Ecto neural progenitor cell (in vitro differentiated cells): ENCODE data around the gene PP2D1.
"Not testable (repeated sequence)": the region's sequence is repeated elsewhere in the genome, so short reads cannot be mapped to it uniquely, and the experiment has no call there.

ENCODE experiments used
- DNase-seq: peaks from one replicate; pipeline ENCODE4 v3.0.0-alpha.2; 2018; ENCODE audit warnings: low spot score

The PP2D1 gene

DNA sequence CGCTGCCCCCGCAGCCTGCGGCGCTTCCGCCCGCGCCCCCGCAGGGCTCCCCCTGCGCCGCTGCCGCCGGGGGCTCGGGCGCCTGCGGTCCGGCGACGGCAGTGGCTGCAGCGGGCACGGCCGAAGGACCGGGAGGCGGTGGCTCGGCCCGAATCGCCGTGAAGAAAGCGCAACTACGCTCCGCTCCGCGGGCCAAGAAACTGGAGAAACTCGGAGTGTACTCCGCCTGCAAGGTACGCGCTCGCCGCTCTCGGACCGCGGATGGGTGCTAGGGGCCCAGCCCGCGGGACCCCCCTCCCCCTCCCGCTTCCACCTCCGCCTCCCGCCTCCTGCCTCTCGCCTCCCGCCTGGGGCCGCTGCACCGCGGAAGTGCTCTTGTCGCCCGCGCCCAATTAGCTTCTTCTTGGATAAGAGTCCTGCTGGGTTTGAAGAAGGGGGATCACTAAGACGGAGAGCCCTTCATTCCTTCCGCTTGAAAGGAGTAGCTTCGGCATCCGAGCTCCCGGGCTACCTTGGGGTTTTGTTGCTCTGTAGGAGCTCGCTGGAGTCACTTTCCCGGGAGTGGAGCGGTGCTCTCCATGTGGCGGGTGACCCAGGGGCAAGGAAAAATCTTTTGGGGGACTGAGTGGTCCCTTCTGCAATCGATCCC is 28.6 kb upstream of the PP2D1 start:
- peak; percentile 84 for DNase-seq

DNA sequence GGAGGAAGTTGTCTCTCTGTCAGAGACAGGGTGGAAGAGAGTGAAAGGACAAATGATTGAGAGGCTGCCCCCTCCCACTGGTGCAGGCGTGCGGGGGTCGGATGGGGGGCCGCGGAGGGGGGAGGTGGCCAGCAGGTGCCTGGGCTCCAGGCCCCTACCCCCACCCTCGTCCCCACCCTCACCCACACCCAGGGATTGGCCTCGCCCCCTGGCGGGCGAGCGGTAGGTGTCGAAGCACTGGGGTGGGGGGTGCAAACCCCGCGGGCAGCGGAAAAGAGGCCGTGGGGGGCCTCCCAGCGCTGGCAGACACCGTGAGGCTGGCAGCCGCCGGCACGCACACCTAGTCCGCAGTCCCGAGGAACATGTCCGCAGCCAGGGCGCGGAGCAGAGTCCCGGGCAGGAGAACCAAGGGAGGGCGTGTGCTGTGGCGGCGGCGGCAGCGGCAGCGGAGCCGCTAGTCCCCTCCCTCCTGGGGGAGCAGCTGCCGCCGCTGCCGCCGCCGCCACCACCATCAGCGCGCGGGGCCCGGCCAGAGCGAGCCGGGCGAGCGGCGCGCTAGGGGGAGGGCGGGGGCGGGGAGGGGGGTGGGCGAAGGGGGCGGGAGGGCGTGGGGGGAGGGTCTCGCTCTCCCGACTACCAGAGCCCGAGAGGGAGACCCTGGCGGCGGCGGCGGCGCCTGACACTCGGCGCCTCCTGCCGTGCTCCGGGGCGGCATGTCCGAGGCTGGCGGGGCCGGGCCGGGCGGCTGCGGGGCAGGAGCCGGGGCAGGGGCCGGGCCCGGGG is 27.9 kb upstream of the PP2D1 start, which contains the start of gene KAT2B:
KAT2B (plus strand) TSS at position 682 of the 783 bp plus-strand sequence; CDS start at position 714, 32 bp downstream.
- DNase-seq, result peak; percentile 87

DNA sequence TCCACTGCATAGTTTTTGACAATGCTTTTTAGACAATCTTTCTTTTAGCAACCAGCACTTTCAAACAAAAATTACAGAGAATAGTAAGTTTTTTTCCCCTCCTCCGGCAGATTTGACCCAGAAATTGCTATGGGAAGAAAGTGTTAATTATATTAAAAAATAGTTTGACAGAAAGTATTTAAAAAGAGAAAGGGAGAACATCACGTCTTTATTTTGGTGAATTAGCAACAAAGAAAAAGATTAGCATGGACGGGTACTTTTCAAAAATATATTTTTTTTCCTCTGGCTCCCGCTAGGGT is 27.4 kb upstream of the PP2D1 start:
- DNase-seq, result no peak

DNA sequence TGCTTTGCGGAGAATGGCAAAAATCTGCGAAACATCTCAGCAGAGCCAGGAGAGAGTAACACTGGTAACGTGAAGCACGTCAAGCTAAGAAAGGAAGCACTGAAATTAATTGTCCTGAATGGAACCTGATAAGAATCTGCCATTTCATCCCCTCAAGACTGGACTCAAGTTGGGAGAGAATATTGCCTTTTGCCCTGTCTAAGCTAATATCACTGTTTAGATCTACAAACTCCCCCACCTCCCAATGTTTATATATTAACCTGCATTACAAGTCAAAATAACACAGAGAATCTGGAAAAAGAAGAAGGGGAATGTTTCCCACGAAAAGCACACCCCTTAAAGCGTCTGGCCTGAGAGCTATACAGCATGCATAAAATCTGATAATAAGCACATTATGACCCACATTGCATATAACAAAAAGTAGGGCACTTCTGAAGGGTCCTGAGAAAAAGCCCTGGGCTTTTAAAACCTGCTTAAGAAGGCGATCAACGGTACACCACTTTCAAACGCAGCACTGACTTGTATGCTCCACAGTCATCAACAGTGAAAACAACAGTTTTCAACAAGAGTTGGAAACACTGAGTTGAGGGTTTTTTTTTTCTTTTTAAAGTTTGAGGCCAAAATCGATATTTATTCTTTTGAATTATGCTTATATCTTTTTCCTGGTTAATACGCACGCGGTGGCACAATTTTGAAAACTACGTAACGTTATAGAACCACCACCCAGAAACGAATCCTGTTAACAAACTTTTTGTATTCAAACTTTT is 26.8 kb upstream of the PP2D1 start:
- no peak for DNase-seq

DNA sequence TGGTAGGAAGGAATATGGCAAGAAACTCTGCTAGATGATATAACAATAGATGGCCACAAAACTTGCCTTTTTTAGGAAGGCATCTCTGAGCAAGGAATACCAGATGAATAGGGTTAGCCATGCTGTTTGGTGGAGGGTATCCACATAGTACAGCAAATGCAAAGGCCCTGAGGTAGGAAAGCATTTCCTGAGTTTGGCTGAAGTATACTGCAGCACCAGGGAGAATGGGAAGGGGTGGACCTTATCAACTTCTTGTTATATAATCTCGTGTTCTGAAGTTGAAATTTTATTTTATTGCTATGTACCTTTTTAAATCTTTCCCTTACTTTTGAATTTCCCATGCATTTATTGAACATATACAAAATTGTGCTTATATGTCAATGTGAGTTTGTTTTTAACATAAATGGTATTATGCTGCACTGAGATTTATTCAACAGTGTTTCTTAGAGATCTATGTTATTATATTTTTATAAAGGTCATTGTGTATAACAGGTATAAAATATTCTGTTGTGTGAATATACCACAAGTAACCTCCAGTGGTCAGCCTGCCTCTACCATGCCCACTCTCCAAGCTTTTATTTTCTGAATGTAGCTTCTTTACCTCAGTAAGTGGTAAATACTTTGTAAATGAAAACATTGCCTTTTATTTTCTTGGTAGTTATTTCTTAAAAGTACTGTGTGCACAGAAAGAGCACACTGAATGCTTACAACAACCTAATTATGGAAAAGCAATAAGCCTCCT is 25.4 kb upstream of the PP2D1 start:
- DNase-seq, result no peak

DNA sequence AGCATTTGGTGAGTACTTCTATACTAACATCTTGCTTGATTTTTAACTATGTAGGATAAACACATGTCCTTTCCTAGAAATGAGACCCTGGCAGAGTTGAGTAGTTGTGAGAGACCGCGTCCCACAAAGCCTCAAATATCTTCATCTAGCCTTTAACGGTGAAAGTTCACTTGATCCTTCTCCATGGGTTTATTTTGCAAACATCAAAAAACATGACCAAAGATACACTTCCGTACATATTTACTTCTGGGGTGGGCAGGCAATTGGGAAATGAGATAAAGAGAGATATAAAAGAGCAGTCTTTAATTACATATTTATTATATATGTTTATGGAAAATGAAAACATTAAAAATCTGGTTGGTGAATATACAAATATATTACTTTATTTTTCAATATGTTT is 23.0 kb upstream of the PP2D1 start:
- no peak for DNase-seq

DNA sequence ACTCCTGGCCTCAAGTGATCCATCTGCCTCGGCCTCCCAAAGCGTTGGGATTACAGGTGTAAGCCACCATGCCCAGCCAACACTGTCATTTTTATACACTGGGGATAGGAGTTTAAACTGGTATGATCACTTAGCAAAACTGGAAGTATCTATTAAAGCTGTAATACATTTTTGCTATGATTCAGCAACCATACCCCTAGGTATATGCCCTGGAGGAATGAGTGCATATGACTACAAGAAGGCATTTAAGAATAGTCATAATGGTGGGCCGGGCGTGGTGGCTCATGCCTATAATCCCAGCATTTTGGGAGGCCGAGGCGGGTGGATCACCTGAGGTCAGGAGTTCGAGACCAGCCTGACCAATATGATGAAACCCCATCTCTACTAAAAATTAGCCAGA is 19.9 kb upstream of the PP2D1 start:
- DNase-seq, result not testable (repeated sequence)

DNA sequence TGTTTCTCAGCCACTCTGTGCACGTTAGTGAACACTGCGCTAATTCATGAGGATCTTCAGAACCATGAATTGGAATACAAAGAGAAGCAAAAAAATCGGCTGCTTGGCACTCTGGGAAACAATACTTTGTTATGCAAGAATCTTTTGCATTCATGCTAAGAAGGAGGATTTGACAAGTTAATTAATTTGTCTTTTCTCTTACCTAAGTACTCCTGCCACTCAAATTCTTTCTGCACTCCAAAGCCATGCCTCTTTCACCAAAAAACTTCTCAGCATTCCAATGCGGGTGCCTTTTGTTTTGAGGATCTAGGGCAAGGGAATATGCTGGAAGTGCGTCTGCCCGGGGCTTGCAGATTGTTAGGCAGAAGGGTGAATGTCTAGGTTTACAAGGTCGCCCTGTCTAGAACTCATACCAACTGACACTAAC is 16.9 kb upstream of the PP2D1 start:
- DNase-seq, result no peak

DNA sequence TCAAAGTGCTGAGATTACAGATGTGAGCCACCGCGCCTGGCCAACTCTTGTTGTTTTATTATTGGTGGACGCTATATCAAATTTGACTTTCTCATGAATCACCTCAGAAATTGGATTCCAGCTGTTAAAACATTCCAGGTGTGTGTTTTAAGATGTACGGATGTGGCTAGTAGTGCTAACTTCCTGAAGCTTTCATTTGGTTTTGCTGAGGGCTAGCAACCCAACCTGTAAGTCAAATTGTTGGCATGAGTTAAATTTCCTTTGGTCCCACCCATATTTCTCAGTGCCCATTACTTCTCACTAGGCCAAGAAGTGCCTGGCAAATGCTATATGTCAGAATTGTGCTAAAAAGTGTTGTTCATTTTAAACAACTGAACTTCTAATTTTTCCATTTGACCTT is 15.1 kb upstream of the PP2D1 start:
- DNase-seq, result no peak

DNA sequence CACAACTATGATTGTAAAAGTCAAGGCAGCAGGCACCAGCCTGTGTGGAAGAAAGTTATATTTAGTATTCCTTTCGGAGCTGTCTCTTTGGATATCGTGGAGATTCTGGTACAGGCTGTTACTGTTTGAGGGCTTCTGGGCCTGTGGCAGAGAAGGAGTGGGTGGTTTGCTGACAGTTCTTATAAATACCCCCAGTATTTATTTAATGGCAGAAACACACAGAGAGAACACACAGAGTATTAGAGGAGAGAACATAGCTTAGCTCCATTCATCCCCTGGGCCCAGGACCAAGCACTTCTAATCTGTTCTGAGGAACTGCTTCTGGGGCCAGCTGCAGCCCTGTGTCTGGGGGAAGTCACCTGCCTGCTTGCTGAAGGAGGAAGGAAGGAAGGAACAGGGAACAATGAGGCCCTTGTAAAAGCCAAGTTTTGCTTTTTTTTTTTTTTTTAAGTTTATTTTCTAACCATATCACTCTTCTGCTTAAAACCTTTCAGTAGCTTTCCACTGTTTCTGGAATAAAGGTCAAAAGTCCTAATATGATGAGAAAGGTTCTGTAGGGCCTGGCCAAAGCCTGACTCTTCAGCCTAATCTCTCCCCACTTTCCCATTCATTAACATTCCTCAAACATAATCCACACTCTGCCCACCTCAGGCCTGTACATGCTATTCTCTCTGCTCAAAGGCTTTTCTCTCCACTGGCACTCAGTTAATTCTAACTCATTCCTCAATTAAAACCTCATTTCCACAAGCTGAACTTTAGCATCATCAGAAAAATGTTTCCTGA is 11.8 kb upstream of the PP2D1 start:
- no peak for DNase-seq

DNA sequence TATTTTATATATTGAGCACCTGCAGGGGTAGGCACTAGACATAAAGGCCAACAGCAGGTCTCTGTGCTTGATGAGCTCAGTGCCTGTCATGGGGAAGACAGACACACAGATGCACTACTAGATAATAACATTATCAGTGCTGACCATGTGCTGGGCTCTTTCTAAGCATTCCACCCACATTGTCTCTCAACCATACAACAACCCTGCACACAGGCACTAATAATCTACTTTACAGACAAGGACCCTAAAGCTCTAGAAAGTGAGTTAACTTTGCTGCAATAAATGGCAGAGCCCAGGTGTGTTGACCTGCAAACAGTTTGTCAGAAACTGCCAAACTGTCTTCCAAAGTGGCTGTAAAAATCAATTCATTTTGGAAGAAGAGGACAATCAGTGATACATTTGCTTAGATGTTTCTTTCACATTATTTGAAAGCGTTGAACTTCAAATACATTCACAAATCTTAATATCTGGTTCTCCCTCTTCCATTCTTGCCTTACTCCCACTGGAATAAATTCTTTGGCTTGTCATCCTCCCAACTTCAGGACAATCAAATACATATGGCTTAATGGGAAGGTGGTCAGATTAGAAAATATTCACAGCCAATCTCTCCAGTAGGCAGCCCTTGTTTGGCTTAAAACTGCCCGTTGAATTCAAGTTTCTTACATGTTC is 11.0 kb upstream of the PP2D1 start:
- DNase-seq, result no peak

DNA sequence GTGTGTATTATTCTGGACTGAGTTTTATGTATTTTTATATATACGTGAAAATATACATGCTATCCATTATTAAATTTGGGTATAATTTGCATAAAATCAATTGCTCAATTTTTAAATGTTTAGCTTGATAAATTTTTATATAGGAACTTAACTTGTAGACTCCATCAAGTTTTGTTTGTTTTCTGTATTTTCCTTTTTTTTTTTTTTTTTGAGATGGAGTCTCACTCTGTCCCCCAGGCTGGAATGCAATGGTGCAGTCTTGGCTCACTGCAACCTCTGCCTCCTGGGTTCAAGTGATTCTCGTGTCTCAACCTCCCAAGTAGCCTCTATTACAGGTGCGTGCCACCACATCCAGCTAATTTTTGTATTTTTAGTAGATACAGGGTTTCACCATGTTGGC is 4.0 kb upstream of the PP2D1 start:
- not testable (repeated sequence) for DNase-seq

DNA sequence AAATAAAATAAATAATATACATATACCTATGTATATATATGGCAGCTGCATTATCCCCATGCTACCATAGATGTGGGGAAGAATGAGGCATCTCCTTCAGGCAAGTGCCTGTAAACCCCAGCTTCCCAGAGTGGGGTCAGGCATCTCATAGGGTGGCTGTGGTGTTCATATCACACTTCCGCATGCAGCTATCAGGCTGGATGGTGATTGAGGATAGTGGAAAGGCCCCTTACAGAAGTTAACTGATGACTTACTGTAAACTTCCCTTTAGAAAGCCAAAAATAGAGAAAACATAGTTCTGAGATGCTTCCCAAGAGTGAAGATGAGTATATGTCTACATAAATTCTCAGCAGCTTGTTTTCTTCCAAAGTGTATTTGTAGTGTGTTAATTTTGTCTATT is 3.5 kb upstream of the PP2D1 start:
- no peak for DNase-seq

DNA sequence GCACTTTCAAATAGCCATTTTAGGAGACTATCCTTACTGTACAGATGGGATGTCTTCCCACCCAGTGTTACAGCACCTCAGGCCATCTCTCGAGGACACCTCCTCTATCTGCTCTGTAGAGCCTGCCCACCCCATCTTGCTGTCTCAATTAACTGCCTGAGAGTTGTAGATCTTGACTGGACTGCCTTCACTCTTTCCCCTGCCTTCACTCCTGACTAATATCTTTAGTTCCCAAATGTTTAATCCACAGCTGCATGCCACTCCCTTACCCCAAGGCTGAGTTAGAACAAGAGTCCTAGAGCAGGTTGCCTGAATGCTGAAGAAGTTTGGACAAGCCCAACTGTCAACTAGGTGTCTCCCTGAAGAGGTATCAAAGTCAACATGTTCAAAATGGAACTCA is 1.3 kb upstream of the PP2D1 start:
- DNase-seq, result no peak

DNA sequence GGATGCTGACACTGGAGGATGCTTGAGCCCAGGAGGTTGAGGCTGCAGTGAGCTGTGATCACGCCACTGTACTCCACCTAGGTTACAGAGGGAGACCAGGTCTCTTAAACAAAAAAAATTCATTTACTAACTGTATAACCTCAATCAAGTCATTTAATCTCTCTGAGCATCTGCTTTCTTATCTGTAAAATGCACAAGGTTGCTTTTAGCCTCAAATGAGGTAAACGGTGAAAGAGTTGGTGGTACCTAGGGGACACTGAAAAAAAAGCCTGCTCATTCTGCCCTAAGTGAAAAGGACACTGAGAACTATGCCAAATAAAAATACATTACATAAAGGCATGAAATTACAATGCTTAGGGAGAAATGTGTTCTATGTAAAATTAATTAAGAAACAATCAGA is 3.4 kb downstream of the PP2D1 start:
- DNase-seq, result no peak

DNA sequence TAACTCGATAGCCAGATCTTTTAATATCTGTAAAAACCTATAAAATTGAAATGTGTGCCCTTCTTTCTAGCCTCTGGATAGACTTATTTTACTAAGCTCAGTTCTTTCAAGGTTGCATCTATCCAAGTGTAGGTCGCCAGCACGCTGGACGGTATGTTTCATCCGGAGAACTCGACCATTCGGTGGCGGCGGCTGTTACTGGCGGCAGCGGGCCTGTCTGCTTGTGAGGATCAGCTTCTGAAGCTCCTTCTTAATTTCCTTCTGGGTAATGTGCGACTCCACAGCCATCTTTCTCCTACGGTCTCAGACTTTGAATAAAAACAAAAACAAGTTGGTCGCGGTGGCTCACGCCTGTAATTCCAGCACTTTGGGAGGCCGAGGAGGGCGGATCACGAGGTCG is 4.1 kb downstream of the PP2D1 start:
- DNase-seq, result no peak

DNA sequence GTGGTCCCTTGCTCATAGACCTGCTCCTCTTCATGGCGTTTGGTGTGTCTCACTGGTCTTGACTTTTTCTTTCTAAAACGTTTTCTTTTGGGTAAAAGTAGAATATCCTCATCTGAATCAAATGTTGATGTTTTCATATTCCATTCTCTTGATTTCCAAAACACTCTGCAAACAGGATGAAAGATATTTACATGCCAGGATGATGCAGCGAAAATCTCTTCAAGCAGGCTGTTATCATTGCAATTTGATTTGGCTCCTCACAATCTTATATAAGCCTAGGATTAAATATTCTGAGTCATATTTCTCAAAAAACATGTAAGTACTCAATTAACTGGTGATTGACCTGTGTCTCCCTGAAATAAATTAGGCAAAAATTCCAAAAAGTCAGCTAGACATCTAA is 10.1 kb downstream of the PP2D1 start:
- no peak for DNase-seq

DNA sequence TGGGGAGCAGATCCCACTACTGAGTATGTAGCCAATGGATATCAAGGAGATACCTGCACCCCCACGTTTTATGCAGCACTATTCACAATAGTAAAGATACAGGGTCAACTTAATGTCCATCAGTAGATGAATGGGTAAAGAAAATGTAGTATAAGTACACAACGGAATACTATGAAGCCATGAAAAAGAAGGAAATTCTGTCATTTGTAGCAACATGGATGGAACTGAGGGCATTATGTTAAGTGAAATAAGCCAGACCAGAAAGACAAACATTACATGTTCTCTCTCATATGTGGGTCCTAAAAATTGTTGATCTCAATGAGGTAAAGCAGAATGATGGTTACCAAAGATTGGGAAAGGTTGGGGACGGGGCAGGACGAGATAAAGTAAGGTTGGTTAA is 14.6 kb downstream of the PP2D1 start:
- no peak for DNase-seq

DNA sequence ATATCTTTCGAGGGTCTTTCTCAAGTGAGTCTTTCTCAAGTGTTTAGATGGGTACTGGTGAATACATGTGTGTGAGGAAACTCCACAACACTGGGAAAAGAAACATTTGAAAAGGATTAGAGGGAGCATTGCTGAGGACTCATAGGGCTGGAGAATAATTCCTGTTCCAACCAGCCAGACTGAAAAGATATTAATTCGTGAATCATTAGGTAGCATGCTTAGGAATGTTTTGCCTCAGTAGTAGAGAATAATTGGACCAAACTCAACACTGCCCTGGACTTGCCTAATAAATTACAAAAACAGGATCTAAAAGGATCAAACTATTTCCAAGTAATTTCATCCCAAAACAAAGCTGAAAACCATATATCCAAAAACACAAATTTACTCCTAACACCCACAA is 17.3 kb downstream of the PP2D1 start:
- no peak for DNase-seq

DNA sequence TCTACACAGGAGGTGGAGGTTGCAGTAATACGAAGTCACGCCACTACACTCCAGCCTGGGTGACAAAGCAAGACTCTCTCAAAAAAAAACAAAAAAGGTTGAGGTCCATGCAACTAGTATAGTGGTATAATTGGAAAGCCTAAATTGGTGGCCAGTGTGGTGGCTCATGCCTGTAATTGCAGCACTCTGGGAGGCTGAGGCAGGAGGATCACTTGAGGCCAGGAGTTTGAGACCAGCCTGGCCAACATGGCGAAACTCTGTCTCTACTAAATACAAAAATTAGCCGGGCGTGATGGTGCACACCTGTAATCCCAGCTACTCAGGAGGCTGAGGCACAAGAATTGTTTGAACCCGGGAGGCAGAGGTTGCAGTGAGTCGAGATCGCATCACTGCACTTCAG is 23.2 kb downstream of the PP2D1 start:
- DNase-seq, result not testable (repeated sequence)

DNA sequence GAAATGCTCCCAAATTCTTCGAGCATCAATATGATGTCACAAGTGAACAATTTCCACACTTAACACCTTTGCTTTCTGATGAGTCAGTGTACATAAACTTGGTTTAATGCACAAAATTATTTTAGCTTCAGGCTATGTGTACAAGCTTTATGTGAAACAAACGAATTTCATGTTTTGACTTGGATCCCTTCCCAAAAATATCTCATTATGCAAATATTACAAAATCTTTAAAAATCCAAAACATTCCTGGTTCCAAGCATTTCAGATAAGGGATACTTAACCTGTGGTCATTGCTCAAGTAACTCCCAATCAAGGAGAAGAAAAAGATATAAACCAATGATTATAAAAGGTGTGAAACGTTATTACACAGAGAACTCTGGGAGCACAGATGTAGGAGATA is 40.0 kb downstream of the PP2D1 start:
- no peak for DNase-seq
